ENCODE measurements around the gene TMEM121.
"Not testable (repeated sequence)": the region's sequence is repeated elsewhere in the genome, so short reads cannot be mapped to it uniquely, and the experiment has no call there.

TMEM121 gene

GRCh38 chr14:105528586-105529318, 2.4 kb downstream of the TMEM121 start:
- peak; percentile 54 to 75 for DNase-seq

- DNase-seq: no peak
Measured at GRCh38 chr14:105529319-105529568, 2.9 kb downstream of the TMEM121 start.

GRCh38 chr14:105529569-105530284, 3.3 kb downstream of the TMEM121 start:
- peak; percentile 18 to 63 for DNase-seq

GRCh38 chr14:105530285-105531087, 4.1 kb downstream of the TMEM121 start:
- no peak for DNase-seq

- DNase-seq: no peak
Measured at GRCh38 chr14:105531088-105531893, 4.9 kb downstream of the TMEM121 start.

- DNase-seq: no peak
Measured at GRCh38 chr14:105531894-105532623, 5.7 kb downstream of the TMEM121 start.

GRCh38 chr14:105532735-105533141, 6.4 kb downstream of the TMEM121 start:
- DNase-seq: no peak

GRCh38 chr14:105533391-105533790, 7.0 kb downstream of the TMEM121 start:
- no peak for DNase-seq

- no peak for DNase-seq
Measured at GRCh38 chr14:105533811-105534498, 7.6 kb downstream of the TMEM121 start.

GRCh38 chr14:105534586-105534985, 8.2 kb downstream of the TMEM121 start:
- no peak for DNase-seq

GRCh38 chr14:105536051-105536450, 9.7 kb downstream of the TMEM121 start:
- DNase-seq: no peak

GRCh38 chr14:105536691-105537579, 10.6 kb downstream of the TMEM121 start:
- no peak for DNase-seq

- peak; percentile 54 to 73 for DNase-seq
Measured at GRCh38 chr14:105537580-105538474, 11.4 kb downstream of the TMEM121 start.

GRCh38 chr14:105538481-105539049, 12.2 kb downstream of the TMEM121 start:
- DNase-seq: no peak

GRCh38 chr14:105540811-105541210, 14.4 kb downstream of the TMEM121 start:
- DNase-seq: no peak

- no peak for DNase-seq
Measured at GRCh38 chr14:105541218-105541875, 15.0 kb downstream of the TMEM121 start.

GRCh38 chr14:105545676-105546075, 19.3 kb downstream of the TMEM121 start:
- DNase-seq: not testable (repeated sequence)

- DNase-seq: not testable (repeated sequence)
Measured at GRCh38 chr14:105546410-105546809, 20.0 kb downstream of the TMEM121 start.

All from activated CD4-positive, alpha-beta T cell treated with anti-CD3 and anti-CD28 coated beads for 4 hours (primary cell).